WTC11 (cell line): ENCODE data around the gene ALDOC.
"Not testable (repeated sequence)": the region's sequence is repeated elsewhere in the genome, so short reads cannot be mapped to it uniquely, and the experiment has no call there.

Experiments used
- AFF4 ChIP-seq: sonication (generic); formaldehyde crosslinking; IDR thresholded peaks from 2 replicates; pipeline ENCODE4 v1.8.1; 2023; ENCODE audit warnings: mild to moderate bottlenecking, missing genetic modification reagents, borderline replicate concordance
- CTCF ChIP-seq: fragments of 200-600 bp; IDR thresholded peaks from 2 replicates; pipeline ENCODE4 v1.8.0; 2022; ENCODE audit warnings: antibody characterized with exemption
- E2F1 ChIP-seq: sonication (generic); formaldehyde crosslinking; IDR thresholded peaks from 2 replicates; pipeline ENCODE4 v1.8.0; 2022; ENCODE audit warnings: mild to moderate bottlenecking, missing genetic modification reagents
- FOXJ3 ChIP-seq: sonication (generic); formaldehyde crosslinking; IDR thresholded peaks from 2 replicates; pipeline ENCODE4 v1.9.0; 2021; ENCODE audit warnings: missing genetic modification reagents, mild to moderate bottlenecking, borderline replicate concordance
- MAX ChIP-seq: sonication (generic); formaldehyde crosslinking; IDR thresholded peaks from 2 replicates; pipeline ENCODE4 v1.8.0; 2022; ENCODE audit warnings: mild to moderate bottlenecking, missing genetic modification reagents
- MLX ChIP-seq: sonication (generic); formaldehyde crosslinking; IDR thresholded peaks from 2 replicates; pipeline ENCODE4 v1.8.1; 2023; ENCODE audit warnings: mild to moderate bottlenecking, missing genetic modification reagents, moderate library complexity
- NFE2L1 ChIP-seq: sonication (generic); formaldehyde crosslinking; IDR thresholded peaks from 2 replicates; pipeline ENCODE4 v1.8.1; 2023; ENCODE audit warnings: missing genetic modification reagents
- PRDM15 ChIP-seq: sonication (generic); formaldehyde crosslinking; IDR thresholded peaks from 2 replicates; pipeline ENCODE4 v1.8.0; 2022; ENCODE audit warnings: missing genetic modification reagents
- SP1 ChIP-seq: sonication (generic); formaldehyde crosslinking; conservative IDR thresholded peaks from 2 replicates; pipeline ENCODE4 v1.8.1; 2022; ENCODE audit warnings: missing genetic modification reagents
- ZMAT4 ChIP-seq: fragments of 250-450 bp; sonication (Bioruptor Pico); IDR thresholded peaks from 2 replicates; pipeline ENCODE4 v1.9.0; 2021; ENCODE audit warnings: mild to moderate bottlenecking

GRCh38 chr17:28576016-28576415, 679 bp downstream of the ALDOC start:
- not testable (repeated sequence) for TF ChIP-seq CTCF; E2F1 (CRISPR knock-in tag); AFF4 (CRISPR knock-in tag); MAX (CRISPR knock-in tag); FOXJ3 (CRISPR knock-in tag); SP1 (CRISPR knock-in tag); MLX (CRISPR knock-in tag); PRDM15; NFE2L1 (CRISPR knock-in tag); ZMAT4 (CRISPR knock-in tag)
